GM21723 (cell line): ENCODE data around the gene ZNF318.

Experiments
- ATAC-seq: cut with Tn5 transposase; IDR thresholded peaks from one replicate; pipeline ENCODE4 v1.9.1; 2021; ENCODE audit warnings: mild to moderate bottlenecking, moderate library complexity; ENCODE audit not compliant: unreplicated experiment

ZNF318 gene

DNA sequence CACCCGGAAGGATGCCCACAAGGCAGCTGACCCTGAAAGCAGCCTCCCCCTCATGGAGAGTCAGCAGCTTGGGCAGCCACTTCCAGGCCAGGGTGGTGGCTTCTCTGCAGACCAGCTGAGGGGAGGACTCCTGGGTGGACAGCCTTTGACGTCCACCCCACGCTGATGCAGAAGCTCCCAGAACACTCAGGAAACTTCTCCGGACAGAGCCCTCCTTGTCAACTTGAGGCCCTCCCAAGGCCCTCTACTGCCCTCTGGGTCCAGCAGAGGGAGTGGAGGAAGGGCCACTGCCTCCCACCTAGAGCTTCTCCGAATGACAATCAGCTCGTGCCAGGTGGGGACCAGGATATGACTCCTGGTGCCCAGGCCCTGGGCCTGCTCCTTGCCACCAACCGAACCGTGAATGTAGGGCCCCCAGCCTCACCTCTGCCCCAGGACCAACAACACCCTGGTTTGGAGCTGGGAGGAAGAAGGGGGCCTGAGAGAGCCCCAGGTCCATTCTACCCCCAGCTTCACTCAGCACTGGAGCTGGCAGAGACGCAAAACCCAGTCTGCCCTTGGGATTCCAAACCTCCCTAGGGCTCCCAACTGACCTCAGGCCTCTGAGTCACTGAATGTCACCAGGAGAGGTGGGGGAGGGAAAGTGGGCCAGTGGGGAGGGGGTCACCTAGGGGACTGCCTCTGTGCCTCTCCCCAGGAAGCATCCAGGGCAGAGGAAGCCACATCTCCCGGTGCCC, 82.3 kb downstream of the ZNF318 start:
- ATAC-seq = no peak

- ATAC-seq = no peak
Observed at GRCh38 chr6:43286456-43286979, 82.9 kb downstream of the ZNF318 start.
